HepG2 (cell line): ENCODE results near the gene P2RY11. TPM values are rescaled to one million over a fixed set of nuclear protein-coding genes. Genes with fewer than 3 reads are reported as not detected.

Source experiments
- ATRX ChIP-seq: sonication (generic); formaldehyde crosslinking; IDR thresholded peaks from 2 replicates; pipeline ENCODE4 v1.4.0; 2020; ENCODE audit warnings: missing genetic modification reagents, borderline replicate concordance
- CHCHD3 ChIP-seq: sonication (generic); formaldehyde crosslinking; IDR thresholded peaks from 2 replicates; pipeline ENCODE4 v1.8.0; 2022; ENCODE audit warnings: mild to moderate bottlenecking, missing genetic modification reagents, moderate library complexity
- PAXIP1 ChIP-seq: sonication (generic); formaldehyde crosslinking; conservative IDR thresholded peaks from 2 replicates; pipeline ENCODE4 v1.4.0; 2020; ENCODE audit warnings: mild to moderate bottlenecking, missing genetic modification reagents, moderate library complexity
- RBM22 ChIP-seq: fragments of 200-400 bp; formaldehyde crosslinking; optimal IDR thresholded peaks from 2 replicates; pipeline ENCODE3; 2017; ENCODE audit warnings: mild to moderate bottlenecking, low read length, moderate library complexity
- SRF ChIP-seq: IDR thresholded peaks from 2 replicates; pipeline ENCODE4 v1.6.1; 2011; ENCODE audit warnings: mild to moderate bottlenecking, low read depth, low read length, moderate library complexity
- SRSF9 ChIP-seq: fragments of 200-400 bp; formaldehyde crosslinking; IDR thresholded peaks from 2 replicates; pipeline ENCODE4 v1.6.1; 2018; ENCODE audit warnings: borderline replicate concordance, mild to moderate bottlenecking, low read depth, low read length; ENCODE audit not compliant: insufficient read depth, poor library complexity, severe bottlenecking
- ZFX ChIP-seq: sonication (generic); formaldehyde crosslinking; IDR thresholded peaks from 2 replicates; pipeline ENCODE4 v1.4.0; 2020; ENCODE audit warnings: mild to moderate bottlenecking, low read depth, missing genetic modification reagents, moderate library complexity
- ZNF496 ChIP-seq: sonication (generic); formaldehyde crosslinking; IDR thresholded peaks from 2 replicates; pipeline ENCODE4 v1.8.1; 2023; ENCODE audit warnings: mild to moderate bottlenecking, moderate library complexity, missing genetic modification reagents; ENCODE audit not compliant: insufficient replicate concordance
- ZNF646 ChIP-seq: sonication (generic); formaldehyde crosslinking; IDR thresholded peaks from 2 replicates; pipeline ENCODE4 v1.9.0; 2021; ENCODE audit warnings: mild to moderate bottlenecking, missing genetic modification reagents
- ZNF772 ChIP-seq: sonication (generic); formaldehyde crosslinking; IDR thresholded peaks from 2 replicates; pipeline ENCODE4 v1.5.0; 2020; ENCODE audit warnings: mild to moderate bottlenecking, missing genetic modification reagents
- polyA plus RNA-seq, 8 experiments: library from polyadenylated mRNA; depleted of rRNA in 3 of 8; stranded (reverse) in 7 of 8; unstranded in 1 of 8; fragments of >200 nt; fragmentation: Illumina TruSeq in 4 of 8; extraction: Trizol in 4 of 8; gene quantifications; 2 replicates each; pipeline versions ENCODE4 v1.2.1 to v1.2.3, GENCODE V29; 2011 to 2016; ENCODE audit warnings: low read depth in 4 of 8, missing spikeins in 1 of 8, mixed read lengths in 1 of 8; ENCODE audit not compliant: insufficient read depth in 1 of 8
- total RNA-seq, 5 experiments: library from RNA; depleted of rRNA; stranded (reverse); fragments of >200 nt; fragmentation: Illumina TruSeq; extraction: Trizol; gene quantifications; 2 replicates each; pipeline ENCODE4 v1.2.3, GENCODE V29; 2016; ENCODE audit warnings: low read depth in 1 of 5
- TF ChIP-seq, protein P1 (sequence below): sonication (generic); formaldehyde crosslinking; IDR thresholded peaks from 2 replicates; pipeline ENCODE4 v1.4.0; 2020; ENCODE audit warnings: mild to moderate bottlenecking, missing genetic modification reagents
- TF ChIP-seq, protein P2 (sequence below): sonication (generic); formaldehyde crosslinking; IDR thresholded peaks from 2 replicates; pipeline ENCODE4 v1.5.1; 2020; ENCODE audit warnings: missing genetic modification reagents, mild to moderate bottlenecking, borderline replicate concordance

Gene P2RY11
- total and polyA plus RNA-seq, 2 of the 13 experiments (the other 11 are each of a cell fraction or from before 2014, with no cell fraction given) = 4.0 to 7.8 TPM

- TF ChIP-seq, protein P1, sequence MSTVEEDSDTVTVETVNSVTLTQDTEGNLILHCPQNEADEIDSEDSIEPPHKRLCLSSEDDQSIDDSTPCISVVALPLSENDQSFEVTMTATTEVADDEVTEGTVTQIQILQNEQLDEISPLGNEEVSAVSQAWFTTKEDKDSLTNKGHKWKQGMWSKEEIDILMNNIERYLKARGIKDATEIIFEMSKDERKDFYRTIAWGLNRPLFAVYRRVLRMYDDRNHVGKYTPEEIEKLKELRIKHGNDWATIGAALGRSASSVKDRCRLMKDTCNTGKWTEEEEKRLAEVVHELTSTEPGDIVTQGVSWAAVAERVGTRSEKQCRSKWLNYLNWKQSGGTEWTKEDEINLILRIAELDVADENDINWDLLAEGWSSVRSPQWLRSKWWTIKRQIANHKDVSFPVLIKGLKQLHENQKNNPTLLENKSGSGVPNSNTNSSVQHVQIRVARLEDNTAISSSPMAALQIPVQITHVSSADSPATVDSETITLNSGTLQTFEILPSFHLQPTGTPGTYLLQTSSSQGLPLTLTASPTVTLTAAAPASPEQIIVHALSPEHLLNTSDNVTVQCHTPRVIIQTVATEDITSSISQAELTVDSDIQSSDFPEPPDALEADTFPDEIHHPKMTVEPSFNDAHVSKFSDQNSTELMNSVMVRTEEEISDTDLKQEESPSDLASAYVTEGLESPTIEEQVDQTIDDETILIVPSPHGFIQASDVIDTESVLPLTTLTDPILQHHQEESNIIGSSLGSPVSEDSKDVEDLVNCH (CRISPR knock-in tag) = no peak
- TF ChIP-seq, protein P2, sequence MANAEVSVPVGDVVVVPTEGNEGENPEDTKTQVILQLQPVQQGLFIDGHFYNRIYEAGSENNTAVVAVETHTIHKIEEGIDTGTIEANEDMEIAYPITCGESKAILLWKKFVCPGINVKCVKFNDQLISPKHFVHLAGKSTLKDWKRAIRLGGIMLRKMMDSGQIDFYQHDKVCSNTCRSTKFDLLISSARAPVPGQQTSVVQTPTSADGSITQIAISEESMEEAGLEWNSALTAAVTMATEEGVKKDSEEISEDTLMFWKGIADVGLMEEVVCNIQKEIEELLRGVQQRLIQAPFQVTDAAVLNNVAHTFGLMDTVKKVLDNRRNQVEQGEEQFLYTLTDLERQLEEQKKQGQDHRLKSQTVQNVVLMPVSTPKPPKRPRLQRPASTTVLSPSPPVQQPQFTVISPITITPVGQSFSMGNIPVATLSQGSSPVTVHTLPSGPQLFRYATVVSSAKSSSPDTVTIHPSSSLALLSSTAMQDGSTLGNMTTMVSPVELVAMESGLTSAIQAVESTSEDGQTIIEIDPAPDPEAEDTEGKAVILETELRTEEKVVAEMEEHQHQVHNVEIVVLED = no peak
- TF ChIP-seq SRSF9 = no peak
- TF ChIP-seq ZNF496 (CRISPR knock-in tag) = no peak
- peak; percentile 40; the same call in 1 of the 2 replicates for TF ChIP-seq PAXIP1
- no peak for TF ChIP-seq ZNF646
- no peak for TF ChIP-seq ATRX (CRISPR knock-in tag)
- TF ChIP-seq ZFX (CRISPR knock-in tag) = no peak
- TF ChIP-seq ZNF772 (CRISPR knock-in tag) = 0 out of 2 replicates have a peak, but pooled peaks have one; percentile 7
- TF ChIP-seq SRF = no peak
- peak; percentile 93 for TF ChIP-seq RBM22
- no peak for TF ChIP-seq CHCHD3 (CRISPR knock-in tag)
These were observed 1.6 kb downstream of the P2RY11 start (continued) for GRCh38 chr19:10112895-10113591.
